HL-60 (cell line): Measurements from ENCODE around the gene KLRC1.

Experiments
- GABPA ChIP-seq: IDR thresholded peaks from 2 replicates; pipeline ENCODE4 v1.6.1; 2012; ENCODE audit warnings: low read depth
- POLR2AphosphoS5 ChIP-seq: IDR thresholded peaks from 2 replicates; pipeline ENCODE4 v1.6.1; 2012; ENCODE audit warnings: low read depth
- REST ChIP-seq: IDR thresholded peaks from 2 replicates; pipeline ENCODE4 v1.6.1; 2012; ENCODE audit warnings: low read depth; ENCODE audit not compliant: insufficient replicate concordance
- SPI1 ChIP-seq: IDR thresholded peaks from 2 replicates; pipeline ENCODE4 v1.6.1; 2012; ENCODE audit warnings: low read depth, mild to moderate bottlenecking, borderline replicate concordance
- TF ChIP-seq, protein P1 (sequence below): IDR thresholded peaks from one replicate; pipeline ENCODE4 v1.5.1; 2011; ENCODE audit warnings: low read length, control low read depth, inconsistent platforms; ENCODE audit not compliant: insufficient read depth

DNA sequence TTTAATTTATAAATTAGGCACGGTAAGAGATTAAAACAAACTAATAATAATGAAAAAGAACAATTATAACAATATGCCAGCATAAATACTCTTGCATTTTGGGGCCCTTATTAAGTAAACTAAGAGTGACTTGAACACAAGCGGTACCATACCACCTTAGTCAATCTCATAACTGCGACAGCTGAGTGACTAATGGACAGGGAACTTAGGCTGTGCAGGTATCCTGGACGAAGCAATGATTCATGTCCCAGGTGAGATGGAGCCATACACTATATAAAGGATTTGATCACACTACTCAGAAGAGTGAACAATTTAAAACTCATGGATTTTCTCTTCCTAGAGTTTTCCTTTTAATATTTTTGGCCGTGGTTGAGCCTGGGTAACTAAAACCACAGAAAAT, 47.9 kb downstream of the KLRC1 start:
- TF ChIP-seq, protein P1, sequence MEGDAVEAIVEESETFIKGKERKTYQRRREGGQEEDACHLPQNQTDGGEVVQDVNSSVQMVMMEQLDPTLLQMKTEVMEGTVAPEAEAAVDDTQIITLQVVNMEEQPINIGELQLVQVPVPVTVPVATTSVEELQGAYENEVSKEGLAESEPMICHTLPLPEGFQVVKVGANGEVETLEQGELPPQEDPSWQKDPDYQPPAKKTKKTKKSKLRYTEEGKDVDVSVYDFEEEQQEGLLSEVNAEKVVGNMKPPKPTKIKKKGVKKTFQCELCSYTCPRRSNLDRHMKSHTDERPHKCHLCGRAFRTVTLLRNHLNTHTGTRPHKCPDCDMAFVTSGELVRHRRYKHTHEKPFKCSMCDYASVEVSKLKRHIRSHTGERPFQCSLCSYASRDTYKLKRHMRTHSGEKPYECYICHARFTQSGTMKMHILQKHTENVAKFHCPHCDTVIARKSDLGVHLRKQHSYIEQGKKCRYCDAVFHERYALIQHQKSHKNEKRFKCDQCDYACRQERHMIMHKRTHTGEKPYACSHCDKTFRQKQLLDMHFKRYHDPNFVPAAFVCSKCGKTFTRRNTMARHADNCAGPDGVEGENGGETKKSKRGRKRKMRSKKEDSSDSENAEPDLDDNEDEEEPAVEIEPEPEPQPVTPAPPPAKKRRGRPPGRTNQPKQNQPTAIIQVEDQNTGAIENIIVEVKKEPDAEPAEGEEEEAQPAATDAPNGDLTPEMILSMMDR: no peak
- TF ChIP-seq POLR2AphosphoS5 (no peak), GABPA (no peak), REST (no peak), SPI1 (no peak)
